Ovary (tissue), 9 donors: ENCODE measurements around the gene IFT80. TPM values are rescaled to one million over a fixed set of nuclear protein-coding genes. Genes with fewer than 3 reads are reported as not detected.

Experiments
- DNase-seq, 5 donors: peaks; one replicate each; pipeline ENCODE4 v3.0.0-alpha.2; 2019 to 2020
- H3K27ac ChIP-seq, 2 donors: fragments of 200-600 bp; one replicate each; pipeline versions ENCODE4 v1.5.1 to v1.8.0; 2019 to 2022
- H3K27me3 ChIP-seq: fragments of 200-600 bp; one replicate; pipeline ENCODE4 v1.8.0; 2022
- H3K36me3 ChIP-seq: fragments of 200-600 bp; sonication (generic); one replicate; pipeline ENCODE4 v1.5.1; 2019
- H3K4me1 ChIP-seq: one replicate; pipeline ENCODE4 v1.8.1; 2013; ENCODE audit warnings: mild to moderate bottlenecking, moderate library complexity; ENCODE audit not compliant: insufficient read depth
- H3K4me3 ChIP-seq: fragments of 200-600 bp; sonication (generic); one replicate; pipeline ENCODE4 v1.5.1; 2017
- H3K9me3 ChIP-seq, 2 donors: fragments of 200-600 bp in 1 of 2; sonication (generic) in 1 of 2; one replicate each; pipeline versions ENCODE4 v1.5.1 to v1.8.1; 2013 to 2019; ENCODE audit warnings: mild to moderate bottlenecking in 1 of 2, moderate library complexity in 1 of 2
- CTCF ChIP-seq, 3 donors: fragments of 450-650 bp in 2 of 3; fragments of 200-600 bp in 1 of 3; IDR thresholded peaks; one replicate each; pipeline versions ENCODE4 v1.5.1 to v1.8.0; 2016 to 2022; ENCODE audit warnings: antibody characterized with exemption in 3 of 3, mild to moderate bottlenecking in 1 of 3
- EP300 ChIP-seq: sonication (generic); formaldehyde crosslinking; IDR thresholded peaks from one replicate; pipeline ENCODE4 v1.6.1; 2017; ENCODE audit warnings: antibody characterized with exemption
- POLR2A ChIP-seq: fragments of 450-650 bp; IDR thresholded peaks from one replicate; pipeline ENCODE4 v1.6.1; 2017; ENCODE audit warnings: antibody characterized with exemption, mild to moderate bottlenecking, moderate library complexity
- WGBS, 3 donors: extraction: QIAGEN DNeasy Blood & Tissue Kit in 1 of 3; methylation state at CpG; one replicate each; pipeline versions ENCODE4 v1.1.5 to v1.1.7; 2013 to 2017; 5-methylcytosine and 5-hydroxymethylcytosine counted together
- intact Hi-C, 4 donors: fragments of 100-400 bp; cut with DNase I; formaldehyde crosslinking; loops; one replicate each; pipeline versions ENCODE4 v1.11.0 to v1.15.1; 2022 to 2023
- polyA plus RNA-seq, 2 donors: library from polyadenylated mRNA; stranded (reverse); fragments of 200-250 nt in 1 of 2; fragments of 350-450 nt in 1 of 2; fragmentation: Illumina TruSeq in 1 of 2; extraction: RNeasy Lipid Tissue Mini Kit (QIAGEN cat#74804) in 1 of 2; gene quantifications; one replicate each; pipeline ENCODE4 v1.2.3, GENCODE V29; 2013 to 2014
- total RNA-seq, 7 donors: library from RNA; depleted of rRNA in 2 of 7; stranded (reverse); fragments of >200 nt in 2 of 7; fragmentation: NEBNext Ultra II Directional in 3 of 7; extraction: Animal tissue kit (Norgen Biotek cat#: 25700) in 3 of 7; gene quantifications; one replicate each; pipeline versions ENCODE4 v1.1.0 to v1.2.4, GENCODE V29; 2016 to 2023
- donor health status: DM: no; HTN: no; CAD: no; lungs with moderate emphysema.
- donor health status: DM: no; HTN: no; CAD: no.
- donor health status: Bipolar disorder and iron deficiency.
- donor health status: DM: yes; HTN: yes; CAD: no.
- donor health status: DM: no; HTN: no; CAD: no.
- donor health status: DM: yes; HTN: yes; CAD: no.

The IFT80 gene
- total and polyA plus RNA-seq, 9 donors = 16.8 to 39.6 (median 28.8) TPM

- Histone ChIP-seq H3K36me3 (no peaks in the 10 kb centered on the region), H3K9me3 (no peaks in the 10 kb centered on the region), H3K4me1 (no peaks in the 10 kb centered on the region), H3K27ac (no peak overlapping the region), H3K27me3 (peaks cover 2% of the 10 kb centered on the region), H3K4me3 (no peak overlapping the region)
- TF ChIP-seq CTCF (IDR thresholded peaks at IDR 0.05) (no peak), POLR2A (no peak), EP300 (no peak)
- DNase-seq = no peak
- WGBS, 3 donors = 82 to 85% (median 82%) methylated on average over 4 of the region's 4 CpGs
- intact Hi-C loops = no loop called here
These were observed 19.3 kb downstream of the IFT80 start for GRCh38 chr3:160379628-160380214.

GRCh38 chr3:160378331-160379109, 20.5 kb downstream of the IFT80 start:
- no peaks in the 10 kb centered on the region for H3K4me1 ChIP-seq
- no peak for TF ChIP-seq POLR2A
- no peak overlapping the region for H3K27ac ChIP-seq
- H3K27me3 ChIP-seq = peaks cover 2% of the 10 kb centered on the region
- H3K4me3 ChIP-seq = no peak overlapping the region
- intact Hi-C loops = no loop called here
- H3K36me3 ChIP-seq = no peaks in the 10 kb centered on the region
- no peaks in the 10 kb centered on the region for H3K9me3 ChIP-seq
- WGBS, 3 donors = 92 to 100% (median 95%) methylated on average over 1 of the region's 1 CpG
- DNase-seq = peak in 1 of 5 donors; percentile 15

DNA sequence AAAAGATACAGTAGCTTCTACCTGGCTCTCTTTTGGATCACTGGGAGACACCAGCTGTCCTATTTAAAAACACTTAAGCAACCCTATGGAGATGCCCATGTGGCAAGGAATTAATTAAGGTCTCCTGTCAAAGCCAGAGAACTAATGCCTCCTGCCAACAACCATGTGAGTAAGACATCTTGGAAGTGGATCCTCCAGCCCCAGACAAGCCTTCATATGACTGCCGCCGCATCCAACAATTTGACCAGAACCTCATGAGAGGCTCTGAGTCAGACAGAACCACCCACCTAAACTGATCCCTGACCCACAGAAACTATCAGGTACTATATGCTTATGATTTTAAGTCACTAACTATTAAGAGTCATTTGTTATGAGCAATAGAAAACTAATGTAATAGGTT, 22.3 kb downstream of the IFT80 start:
- no peak overlapping the region for H3K4me3 ChIP-seq
- H3K36me3 ChIP-seq = no peaks in the 10 kb centered on the region
- intact Hi-C loops = no loop called here
- WGBS, 3 donors = 94 to 98% (median 98%) methylated on average over 2 of the region's 2 CpGs
- H3K27me3 ChIP-seq = peaks cover under 1% of the 10 kb centered on the region
- no peaks in the 10 kb centered on the region for H3K9me3 ChIP-seq
- H3K27ac ChIP-seq = no peak overlapping the region
- no peaks in the 10 kb centered on the region for H3K4me1 ChIP-seq
- TF ChIP-seq POLR2A (no peak), CTCF (IDR thresholded peaks at IDR 0.05) (no peak), EP300 (no peak)
- DNase-seq = no peak

DNA sequence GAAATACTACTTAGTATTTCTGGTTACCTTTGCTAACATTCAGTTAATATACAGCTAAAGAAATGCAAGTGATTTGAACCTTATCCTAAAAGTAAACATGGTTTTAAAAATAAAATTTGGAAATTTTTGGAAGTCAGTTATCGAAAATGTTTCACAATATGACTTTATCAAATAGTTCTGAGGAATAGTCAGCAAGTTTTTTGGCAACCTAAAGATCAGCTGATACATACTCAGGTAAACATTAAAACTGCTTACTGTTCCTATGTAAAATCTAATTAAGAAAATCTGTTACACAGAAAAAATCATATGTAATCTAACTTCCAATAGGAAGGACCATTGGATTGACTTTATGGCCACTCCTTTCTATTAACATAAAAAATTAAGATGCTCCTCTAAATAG, 24.1 kb downstream of the IFT80 start:
- intact Hi-C loops = no loop called here
- Histone ChIP-seq H3K9me3 (no peaks in the 10 kb centered on the region), H3K27me3 (no peaks in the 10 kb centered on the region), H3K4me3 (no peak overlapping the region), H3K27ac (no peak overlapping the region), H3K4me1 (no peaks in the 10 kb centered on the region), H3K36me3 (no peaks in the 10 kb centered on the region)
- no peak for DNase-seq
- TF ChIP-seq CTCF (IDR thresholded peaks at IDR 0.05) (no peak), POLR2A (no peak), EP300 (no peak)
- WGBS, 3 donors = 64 to 81% (median 74%) methylated on average over 1 of the region's 1 CpG

DNA sequence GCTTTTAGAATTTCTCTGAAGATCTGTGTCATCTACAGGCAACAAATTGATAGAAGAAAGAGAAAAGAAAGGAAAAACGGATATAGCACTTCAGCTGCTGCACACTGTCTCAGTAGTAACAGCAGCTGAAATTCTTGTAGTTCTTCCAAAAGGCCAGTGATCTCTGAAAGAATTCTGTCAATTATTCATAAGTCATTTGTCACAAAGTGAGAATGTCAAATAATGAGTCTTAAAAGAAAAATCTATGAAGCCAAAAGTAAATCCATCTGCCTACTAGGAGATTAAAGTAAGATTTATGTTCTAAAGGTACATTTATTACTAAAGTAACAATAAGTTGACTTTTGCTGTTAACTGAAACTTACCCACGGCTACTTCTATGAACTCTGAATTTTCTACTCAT, 24.6 kb downstream of the IFT80 start:
- no peak for TF ChIP-seq POLR2A
- no peak for TF ChIP-seq CTCF (IDR thresholded peaks at IDR 0.05)
- no peak for TF ChIP-seq EP300
- DNase-seq = no peak
- H3K9me3 ChIP-seq = no peaks in the 10 kb centered on the region
- H3K27me3 ChIP-seq = no peaks in the 10 kb centered on the region
- no peak overlapping the region for H3K4me3 ChIP-seq
- no peaks in the 10 kb centered on the region for H3K36me3 ChIP-seq
- no peak overlapping the region for H3K27ac ChIP-seq
- H3K4me1 ChIP-seq = no peaks in the 10 kb centered on the region
- intact Hi-C loops = no loop called here
- WGBS, 3 donors = 81 to 92% (median 84%) methylated on average over 2 of the region's 2 CpGs
